HepG2 (cell line): Measurements from ENCODE around the gene KCNE4. TPM values are rescaled to one million over a fixed set of nuclear protein-coding genes. Genes with fewer than 3 reads are reported as not detected.
A peak's percentile ranks its signal among the peaks of the same experiment; 100 is the strongest.

Experiments used
- ATAC-seq: fragments of 200-7000 bp; cut with Tn5 transposase; 3 replicates; pipeline ENCODE4 v1.9.1; 2020; ENCODE audit warnings: mild to moderate bottlenecking, moderate library complexity
- BruUV-seq: library from RNA; stranded (reverse); fragments of 400-500 nt; replicated peaks from 2 replicates; lab custom pipeline; 2021; lab: Mats Ljungman, UMichigan
- CTCF ChIA-PET: fragments of 300-600 bp; formaldehyde crosslinking; extraction: SDS; loops from one replicate; lab custom pipeline; 2021; ENCODE audit warnings: low total read pairs, inconsistent platforms, low intra/inter-chr PET ratio; lab: Yijun Ruan, JAX
- POLR2A ChIA-PET: fragments of 350-600 bp; sonication (Branson Sonifier 250); formaldehyde crosslinking; loops from one replicate; lab custom pipeline; 2020; ENCODE audit warnings: antibody characterized with exemption, inconsistent platforms; lab: Yijun Ruan, JAX
- DNase-seq: peaks from one replicate; pipeline ENCODE4 v3.0.0-alpha.2; 2015; ENCODE audit warnings: low spot score
- FAIRE-seq: peaks from 3 replicates; lab custom pipeline; 2011; peaks lifted over from hg19 to GRCh38; lab: Jason Lieb, UNC
- H2AFZ ChIP-seq: one replicate; pipeline ENCODE4 v1.6.1; 2011; ENCODE audit warnings: low read length, inconsistent platforms
- H3K27ac ChIP-seq: fragments of 300-600 bp; 3 replicates; pipeline ENCODE4 v1.8.0; 2011; ENCODE audit warnings: mixed run types, mild to moderate bottlenecking, mixed read lengths, low read length, inconsistent platforms; ENCODE audit not compliant: insufficient read depth; ENCODE audit errors: extremely low read length
- H3K27me3 ChIP-seq, 2 experiments: fragments of 200-600 bp in 1 of 2; 2 replicates in 1 of 2; 3 replicates in 1 of 2; pipeline versions ENCODE4 v1.6.0 to v1.8.0; 2011; ENCODE audit warnings: low read length in 2 of 2, mild to moderate bottlenecking in 2 of 2, moderate library complexity in 2 of 2, inconsistent platforms in 1 of 2; ENCODE audit not compliant: insufficient read depth in 2 of 2, control insufficient read depth in 1 of 2
- H3K36me3 ChIP-seq, 2 experiments: fragments of 200-600 bp in 1 of 2; replicated peaks in 1 of 2; 2 replicates in 1 of 2; 3 replicates in 1 of 2; pipeline versions ENCODE4 v1.5.1 to v1.8.0; 2011; ENCODE audit warnings: low read length in 2 of 2, inconsistent platforms in 1 of 2; ENCODE audit not compliant: insufficient read depth in 2 of 2, control insufficient read depth in 1 of 2
- H3K4me1 ChIP-seq: 2 replicates; pipeline ENCODE4 v1.5.1; 2012; ENCODE audit warnings: low read length, inconsistent platforms; ENCODE audit not compliant: insufficient read depth
- H3K4me2 ChIP-seq: 2 replicates; pipeline ENCODE4 v1.6.0; 2011; ENCODE audit warnings: low read depth, low read length, inconsistent platforms
- H3K4me3 ChIP-seq, 3 experiments: fragments of 200-600 bp in 1 of 3; sonication (generic), shearing (Covaris generic) in 1 of 3; replicated peaks in 1 of 3; 2 replicates each; pipeline ENCODE4 v1.5.1; 2011 to 2016; ENCODE audit warnings: low read length in 3 of 3, inconsistent platforms in 2 of 3, low read depth in 2 of 3, mild to moderate bottlenecking in 2 of 3, control low read depth in 1 of 3, mixed read lengths in 1 of 3; ENCODE audit not compliant: insufficient read depth in 1 of 3
- H3K79me2 ChIP-seq: one replicate; pipeline ENCODE4 v1.6.1; 2011; ENCODE audit warnings: low read length, inconsistent platforms; ENCODE audit not compliant: insufficient read depth
- H3K9ac ChIP-seq: 2 replicates; pipeline ENCODE4 v1.6.0; 2011; ENCODE audit warnings: mild to moderate bottlenecking, low read depth, low read length, inconsistent platforms; ENCODE audit not compliant: insufficient read depth
- H3K9me3 ChIP-seq: 2 replicates; pipeline ENCODE4 v1.5.1; 2012; ENCODE audit warnings: mild to moderate bottlenecking, low read length
- H4K20me1 ChIP-seq: 2 replicates; pipeline ENCODE4 v1.6.0; 2011; ENCODE audit warnings: inconsistent platforms, mild to moderate bottlenecking, low read length, moderate library complexity; ENCODE audit not compliant: insufficient read depth
- BORCS8-MEF2B ChIP-seq: sonication (generic); formaldehyde crosslinking; IDR thresholded peaks from 2 replicates; pipeline ENCODE4 v1.8.0; 2022; ENCODE audit warnings: mild to moderate bottlenecking, missing genetic modification reagents
- HOXA3 ChIP-seq: sonication (generic); formaldehyde crosslinking; IDR thresholded peaks from 2 replicates; pipeline ENCODE4 v1.5.0; 2020; ENCODE audit warnings: missing genetic modification reagents
- KAT7 ChIP-seq: IDR thresholded peaks from 2 replicates; pipeline ENCODE4 v1.6.1; 2018; ENCODE audit warnings: borderline replicate concordance, missing compliant biosample characterization
- MEIS1 ChIP-seq: sonication (generic); formaldehyde crosslinking; IDR thresholded peaks from 2 replicates; pipeline ENCODE4 v1.9.0; 2021; ENCODE audit warnings: mild to moderate bottlenecking, missing genetic modification reagents, moderate library complexity, borderline replicate concordance
- MEIS2 ChIP-seq: sonication (generic); formaldehyde crosslinking; IDR thresholded peaks from 2 replicates; pipeline ENCODE4 v1.9.0; 2021; ENCODE audit warnings: mild to moderate bottlenecking, missing genetic modification reagents
- PAF1 ChIP-seq: IDR thresholded peaks from 2 replicates; pipeline ENCODE4 v1.6.1; 2016; ENCODE audit warnings: missing genetic modification reagents, missing compliant biosample characterization
- PCBP2 ChIP-seq: fragments of 200-400 bp; formaldehyde crosslinking; optimal IDR thresholded peaks from 2 replicates; pipeline ENCODE3; 2018; ENCODE audit warnings: low read length, low read depth; ENCODE audit not compliant: poor library complexity, severe bottlenecking
- PHB2 ChIP-seq: fragments of 450-650 bp; IDR thresholded peaks from 2 replicates; pipeline ENCODE4 v1.6.1; 2018; ENCODE audit not compliant: partially characterized antibody
- SAP130 ChIP-seq: IDR thresholded peaks from 2 replicates; pipeline ENCODE4 v1.6.1; 2016; ENCODE audit warnings: low read depth
- SMAD9 ChIP-seq: sonication (generic); formaldehyde crosslinking; IDR thresholded peaks from 2 replicates; pipeline ENCODE4 v1.5.1; 2020; ENCODE audit warnings: mild to moderate bottlenecking, missing genetic modification reagents
- ZNF24 ChIP-seq: fragments of 450-650 bp; IDR thresholded peaks from 2 replicates; pipeline ENCODE4 v1.6.1; 2017; ENCODE audit warnings: antibody characterized with exemption, mild to moderate bottlenecking
- WGBS: methylation state at CpG from one replicate; pipeline ENCODE4 v1.1.6; 2017; ENCODE audit warnings: low lambda C conversion rate; 5-methylcytosine and 5-hydroxymethylcytosine counted together
- in situ Hi-C: cut with HindIII; loops from 2 replicates; pipeline ENCODE4 v1.10.0; 2017; ENCODE audit warnings: low pct_unique_long_range_greater_than_20kb; ENCODE audit not compliant: extremely low pct_ligation_motif_present
- intact Hi-C: fragments of 100-400 bp; cut with micrococcal nuclease; formaldehyde crosslinking; loops from one replicate; pipeline ENCODE4 v1.10.0; 2022; ENCODE audit not compliant: unreplicated experiment
- polyA plus RNA-seq, 8 experiments: library from polyadenylated mRNA; depleted of rRNA in 3 of 8; stranded (reverse) in 7 of 8; unstranded in 1 of 8; fragments of >200 nt; fragmentation: Illumina TruSeq in 4 of 8; extraction: Trizol in 4 of 8; gene quantifications; 2 replicates each; pipeline versions ENCODE4 v1.2.1 to v1.2.3, GENCODE V29; 2011 to 2016; ENCODE audit warnings: low read depth in 4 of 8, missing spikeins in 1 of 8, mixed read lengths in 1 of 8; ENCODE audit not compliant: insufficient read depth in 1 of 8
- total RNA-seq, 5 experiments: library from RNA; depleted of rRNA; stranded (reverse); fragments of >200 nt; fragmentation: Illumina TruSeq; extraction: Trizol; gene quantifications; 2 replicates each; pipeline ENCODE4 v1.2.3, GENCODE V29; 2016; ENCODE audit warnings: low read depth in 1 of 5
- TF ChIP-seq, protein P1 (sequence below): sonication (generic); formaldehyde crosslinking; IDR thresholded peaks from 2 replicates; pipeline ENCODE4 v1.4.0; 2020; ENCODE audit warnings: missing genetic modification reagents
- TF ChIP-seq, protein P2 (sequence below): sonication (generic); formaldehyde crosslinking; conservative IDR thresholded peaks from 2 replicates; pipeline ENCODE4 v1.4.0; 2020; ENCODE audit warnings: missing genetic modification reagents
- TF ChIP-seq, protein P3 (sequence below): sonication (generic); formaldehyde crosslinking; IDR thresholded peaks from 2 replicates; pipeline ENCODE4 v1.4.0; 2020; ENCODE audit warnings: missing genetic modification reagents, borderline replicate concordance
- TF ChIP-seq, protein P4 (sequence below): sonication (generic); formaldehyde crosslinking; IDR thresholded peaks from 2 replicates; pipeline ENCODE4 v1.4.0; 2020; ENCODE audit warnings: missing genetic modification reagents, borderline replicate concordance

KCNE4 gene
- total and polyA plus RNA-seq, 2 of the 13 experiments (the other 11 are each of a cell fraction or from before 2014, with no cell fraction given), result not detected

DNA sequence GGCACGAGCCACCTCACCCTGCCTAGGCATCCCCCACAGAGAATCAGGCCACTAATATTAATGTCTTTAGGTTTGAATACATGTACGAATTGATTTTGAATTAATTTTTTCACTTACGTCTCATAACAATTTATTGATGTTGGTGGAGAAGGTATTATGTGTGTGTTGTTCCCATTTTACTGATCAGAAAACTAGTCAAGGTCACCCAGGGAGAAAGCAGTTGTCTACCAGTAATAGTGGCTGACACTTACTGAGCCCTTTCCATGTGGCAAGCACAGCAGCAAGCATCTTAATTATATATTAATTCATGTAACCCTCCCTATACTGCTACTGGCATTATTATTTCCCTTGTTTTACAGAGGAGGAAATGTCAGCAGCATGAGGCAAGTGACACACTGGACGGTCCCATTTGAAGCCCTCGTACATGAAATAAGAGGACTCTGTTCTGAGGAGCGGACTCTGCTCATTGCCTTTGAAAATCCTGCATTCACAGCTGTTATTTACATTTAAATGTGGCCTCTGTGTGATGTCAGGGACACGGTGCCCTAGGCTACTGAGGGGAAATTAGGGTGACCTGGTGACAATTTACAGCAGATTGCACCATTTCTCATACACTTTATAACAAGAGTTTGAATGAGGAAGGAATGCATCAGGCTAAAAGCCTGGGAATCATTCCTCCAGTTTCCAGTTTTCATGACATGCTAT is 30.9 kb upstream of the KCNE4 start:
- 11% methylated on average over 7 of the region's 7 CpGs for WGBS
- ChIA-PET CTCF (no interaction called here), POLR2A (no interaction called here)
- intact Hi-C loops (no loop called here), in situ Hi-C loops (no loop called here)
- H4K20me1 ChIP-seq, result no peaks in the 10 kb centered on the region
- H3K27me3 ChIP-seq, result no peaks in the 10 kb centered on the region; a peak in 2 of 5 replicates
- H3K9ac ChIP-seq, result no peak overlapping the region
- no peak overlapping the region for H3K4me3 ChIP-seq
- ATAC-seq, result peak; percentile 72
- H3K4me1 ChIP-seq, result peaks cover under 1% of the 10 kb centered on the region; the same call in 1 of the 2 replicates
- no peaks in the 10 kb centered on the region for H3K36me3 ChIP-seq
- H3K79me2 ChIP-seq, result no peaks in the 10 kb centered on the region
- no peak overlapping the region for H3K27ac ChIP-seq
- H2AFZ ChIP-seq, result no peak overlapping the region
- peak; percentile 16 for DNase-seq
- FAIRE-seq, result no peak
- H3K4me2 ChIP-seq, result no peak overlapping the region
- H3K9me3 ChIP-seq, result no peaks in the 10 kb centered on the region
- BruUV-seq, result no TSS peak
- TF ChIP-seq, protein P1, sequence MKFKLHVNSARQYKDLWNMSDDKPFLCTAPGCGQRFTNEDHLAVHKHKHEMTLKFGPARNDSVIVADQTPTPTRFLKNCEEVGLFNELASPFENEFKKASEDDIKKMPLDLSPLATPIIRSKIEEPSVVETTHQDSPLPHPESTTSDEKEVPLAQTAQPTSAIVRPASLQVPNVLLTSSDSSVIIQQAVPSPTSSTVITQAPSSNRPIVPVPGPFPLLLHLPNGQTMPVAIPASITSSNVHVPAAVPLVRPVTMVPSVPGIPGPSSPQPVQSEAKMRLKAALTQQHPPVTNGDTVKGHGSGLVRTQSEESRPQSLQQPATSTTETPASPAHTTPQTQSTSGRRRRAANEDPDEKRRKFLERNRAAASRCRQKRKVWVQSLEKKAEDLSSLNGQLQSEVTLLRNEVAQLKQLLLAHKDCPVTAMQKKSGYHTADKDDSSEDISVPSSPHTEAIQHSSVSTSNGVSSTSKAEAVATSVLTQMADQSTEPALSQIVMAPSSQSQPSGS (CRISPR knock-in tag), result no peak
- TF ChIP-seq HOXA3 (no peak), MEIS2 (CRISPR knock-in tag) (no peak), KAT7 (no peak), PCBP2 (no peak), ZNF24 (no peak), PHB2 (no peak), MEIS1 (CRISPR knock-in tag) (no peak), BORCS8-MEF2B (CRISPR knock-in tag) (no peak), PAF1 (CRISPR knock-in tag) (no peak), SMAD9 (no peak), SAP130 (CRISPR knock-in tag) (0 out of 2 replicates have a peak, but pooled peaks have one; percentile 29)
- TF ChIP-seq, protein P2, sequence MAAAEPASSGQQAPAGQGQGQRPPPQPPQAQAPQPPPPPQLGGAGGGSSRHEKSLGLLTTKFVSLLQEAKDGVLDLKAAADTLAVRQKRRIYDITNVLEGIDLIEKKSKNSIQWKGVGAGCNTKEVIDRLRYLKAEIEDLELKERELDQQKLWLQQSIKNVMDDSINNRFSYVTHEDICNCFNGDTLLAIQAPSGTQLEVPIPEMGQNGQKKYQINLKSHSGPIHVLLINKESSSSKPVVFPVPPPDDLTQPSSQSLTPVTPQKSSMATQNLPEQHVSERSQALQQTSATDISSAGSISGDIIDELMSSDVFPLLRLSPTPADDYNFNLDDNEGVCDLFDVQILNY (CRISPR knock-in tag), result no peak
- TF ChIP-seq, protein P3, sequence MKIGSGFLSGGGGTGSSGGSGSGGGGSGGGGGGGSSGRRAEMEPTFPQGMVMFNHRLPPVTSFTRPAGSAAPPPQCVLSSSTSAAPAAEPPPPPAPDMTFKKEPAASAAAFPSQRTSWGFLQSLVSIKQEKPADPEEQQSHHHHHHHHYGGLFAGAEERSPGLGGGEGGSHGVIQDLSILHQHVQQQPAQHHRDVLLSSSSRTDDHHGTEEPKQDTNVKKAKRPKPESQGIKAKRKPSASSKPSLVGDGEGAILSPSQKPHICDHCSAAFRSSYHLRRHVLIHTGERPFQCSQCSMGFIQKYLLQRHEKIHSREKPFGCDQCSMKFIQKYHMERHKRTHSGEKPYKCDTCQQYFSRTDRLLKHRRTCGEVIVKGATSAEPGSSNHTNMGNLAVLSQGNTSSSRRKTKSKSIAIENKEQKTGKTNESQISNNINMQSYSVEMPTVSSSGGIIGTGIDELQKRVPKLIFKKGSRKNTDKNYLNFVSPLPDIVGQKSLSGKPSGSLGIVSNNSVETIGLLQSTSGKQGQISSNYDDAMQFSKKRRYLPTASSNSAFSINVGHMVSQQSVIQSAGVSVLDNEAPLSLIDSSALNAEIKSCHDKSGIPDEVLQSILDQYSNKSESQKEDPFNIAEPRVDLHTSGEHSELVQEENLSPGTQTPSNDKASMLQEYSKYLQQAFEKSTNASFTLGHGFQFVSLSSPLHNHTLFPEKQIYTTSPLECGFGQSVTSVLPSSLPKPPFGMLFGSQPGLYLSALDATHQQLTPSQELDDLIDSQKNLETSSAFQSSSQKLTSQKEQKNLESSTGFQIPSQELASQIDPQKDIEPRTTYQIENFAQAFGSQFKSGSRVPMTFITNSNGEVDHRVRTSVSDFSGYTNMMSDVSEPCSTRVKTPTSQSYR (CRISPR knock-in tag), result no peak
- TF ChIP-seq, protein P4, sequence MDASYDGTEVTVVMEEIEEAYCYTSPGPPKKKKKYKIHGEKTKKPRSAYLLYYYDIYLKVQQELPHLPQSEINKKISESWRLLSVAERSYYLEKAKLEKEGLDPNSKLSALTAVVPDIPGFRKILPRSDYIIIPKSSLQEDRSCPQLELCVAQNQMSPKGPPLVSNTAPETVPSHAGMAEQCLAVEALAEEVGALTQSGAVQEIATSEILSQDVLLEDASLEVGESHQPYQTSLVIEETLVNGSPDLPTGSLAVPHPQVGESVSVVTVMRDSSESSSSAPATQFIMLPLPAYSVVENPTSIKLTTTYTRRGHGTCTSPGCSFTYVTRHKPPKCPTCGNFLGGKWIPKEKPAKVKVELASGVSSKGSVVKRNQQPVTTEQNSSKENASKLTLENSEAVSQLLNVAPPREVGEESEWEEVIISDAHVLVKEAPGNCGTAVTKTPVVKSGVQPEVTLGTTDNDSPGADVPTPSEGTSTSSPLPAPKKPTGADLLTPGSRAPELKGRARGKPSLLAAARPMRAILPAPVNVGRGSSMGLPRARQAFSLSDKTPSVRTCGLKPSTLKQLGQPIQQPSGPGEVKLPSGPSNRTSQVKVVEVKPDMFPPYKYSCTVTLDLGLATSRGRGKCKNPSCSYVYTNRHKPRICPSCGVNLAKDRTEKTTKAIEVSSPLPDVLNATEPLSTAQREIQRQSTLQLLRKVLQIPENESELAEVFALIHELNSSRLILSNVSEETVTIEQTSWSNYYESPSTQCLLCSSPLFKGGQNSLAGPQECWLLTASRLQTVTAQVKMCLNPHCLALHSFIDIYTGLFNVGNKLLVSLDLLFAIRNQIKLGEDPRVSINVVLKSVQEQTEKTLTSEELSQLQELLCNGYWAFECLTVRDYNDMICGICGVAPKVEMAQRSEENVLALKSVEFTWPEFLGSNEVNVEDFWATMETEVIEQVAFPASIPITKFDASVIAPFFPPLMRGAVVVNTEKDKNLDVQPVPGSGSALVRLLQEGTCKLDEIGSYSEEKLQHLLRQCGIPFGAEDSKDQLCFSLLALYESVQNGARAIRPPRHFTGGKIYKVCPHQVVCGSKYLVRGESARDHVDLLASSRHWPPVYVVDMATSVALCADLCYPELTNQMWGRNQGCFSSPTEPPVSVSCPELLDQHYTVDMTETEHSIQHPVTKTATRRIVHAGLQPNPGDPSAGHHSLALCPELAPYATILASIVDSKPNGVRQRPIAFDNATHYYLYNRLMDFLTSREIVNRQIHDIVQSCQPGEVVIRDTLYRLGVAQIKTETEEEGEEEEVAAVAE (CRISPR knock-in tag), result no peak
